NCI-H1105 treated with DMSO at 0.1 percent for 48 hours (cell line): ENCODE results near the gene GNAZ.

Experiments used
- DNase-seq: peaks from one replicate; lab custom pipeline; 2025; lab: John Stamatoyannopoulos, UW

Gene GNAZ

DNA sequence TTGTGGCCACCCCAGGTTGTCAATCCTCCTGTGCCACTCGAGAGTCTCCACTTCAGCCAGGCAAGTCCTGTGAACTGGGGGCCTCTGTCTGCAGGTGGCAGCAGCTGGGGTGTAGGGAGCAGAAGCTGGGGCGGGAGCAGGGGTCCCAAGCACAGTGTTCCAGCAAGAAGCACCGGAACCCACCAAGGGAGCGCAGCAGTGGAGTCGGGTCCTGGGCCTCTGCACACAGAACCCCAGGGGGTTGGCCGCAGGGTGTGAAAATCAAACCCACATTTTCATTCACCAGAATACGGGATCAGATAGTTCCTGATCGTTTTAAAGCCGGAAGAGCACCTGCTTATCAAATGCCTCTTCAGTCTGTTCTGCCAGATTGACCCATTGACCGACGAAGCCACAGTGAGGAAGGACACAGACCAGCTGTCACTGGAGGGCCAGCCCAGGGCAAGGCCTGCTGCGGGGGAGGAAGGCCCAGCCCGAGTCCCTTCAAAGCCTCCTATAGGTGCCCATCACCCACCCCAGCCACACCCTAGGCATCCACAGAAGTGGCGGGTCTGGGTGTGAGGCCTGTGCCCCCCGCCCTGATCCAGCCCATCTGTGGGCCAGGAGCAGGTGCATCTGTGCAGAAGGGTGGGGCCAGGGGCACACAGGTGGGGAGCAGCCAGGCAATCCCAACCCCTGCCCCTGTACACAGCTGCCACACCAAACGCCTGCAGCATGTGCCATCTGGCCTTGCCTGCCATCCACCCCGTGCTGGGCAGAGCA, 37.3 kb downstream of the GNAZ start:
- peak; percentile 8 for DNase-seq

DNA sequence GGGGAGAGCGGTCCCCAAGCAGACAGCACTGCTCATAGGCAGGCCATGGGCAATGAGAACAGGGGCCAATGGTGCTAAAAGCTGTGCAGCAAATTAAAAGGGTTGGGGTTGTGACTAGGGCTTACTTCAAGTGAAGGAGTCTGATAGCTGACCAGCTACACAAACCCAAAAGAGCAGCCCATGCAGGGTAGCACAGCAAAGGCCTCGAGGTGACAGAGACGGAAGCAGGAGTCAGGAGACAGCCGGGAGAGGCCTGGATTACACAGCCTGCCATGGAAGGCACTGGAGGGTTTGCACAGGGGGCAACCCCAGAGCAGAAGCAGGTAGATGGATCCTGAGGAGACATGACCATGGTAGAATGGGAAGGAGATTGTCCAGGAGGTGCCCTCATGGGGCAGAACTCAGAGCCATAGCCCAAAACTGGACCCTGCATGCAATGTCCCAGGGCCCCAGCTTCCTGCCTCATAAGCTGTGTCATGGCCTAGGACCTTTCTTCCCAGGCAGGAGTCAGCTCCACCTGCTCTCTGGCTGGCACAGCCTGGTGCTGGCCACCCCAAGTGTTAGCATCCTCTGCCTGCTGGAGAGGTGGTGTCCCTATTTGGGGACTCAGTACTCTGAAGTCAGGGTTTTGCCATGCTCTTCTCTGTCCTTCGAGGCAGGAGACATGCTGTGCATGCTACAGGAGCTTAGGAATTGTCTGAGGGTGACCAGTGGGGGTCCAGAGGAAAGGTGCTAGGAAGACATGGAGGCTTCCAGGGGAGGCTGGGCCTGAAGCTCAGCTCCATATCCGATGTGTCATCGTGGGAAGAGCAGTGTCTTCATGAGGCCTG, 38.1 kb downstream of the GNAZ start:
- no peak for DNase-seq

DNA sequence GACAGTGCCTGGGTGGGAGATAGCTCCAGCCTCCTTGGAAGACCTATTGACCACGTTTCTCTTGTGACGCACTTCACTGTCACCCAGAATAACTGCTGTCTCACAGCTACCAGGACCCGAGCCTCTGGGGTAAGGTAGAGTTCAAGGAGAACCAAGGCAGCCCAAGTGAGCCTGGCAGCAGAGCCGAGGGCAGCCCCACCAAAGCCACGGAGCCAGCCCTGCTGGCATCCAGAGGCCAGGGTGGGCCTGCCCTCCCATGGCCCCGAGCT, 38.7 kb downstream of the GNAZ start:
- DNase-seq, result no peak

DNA sequence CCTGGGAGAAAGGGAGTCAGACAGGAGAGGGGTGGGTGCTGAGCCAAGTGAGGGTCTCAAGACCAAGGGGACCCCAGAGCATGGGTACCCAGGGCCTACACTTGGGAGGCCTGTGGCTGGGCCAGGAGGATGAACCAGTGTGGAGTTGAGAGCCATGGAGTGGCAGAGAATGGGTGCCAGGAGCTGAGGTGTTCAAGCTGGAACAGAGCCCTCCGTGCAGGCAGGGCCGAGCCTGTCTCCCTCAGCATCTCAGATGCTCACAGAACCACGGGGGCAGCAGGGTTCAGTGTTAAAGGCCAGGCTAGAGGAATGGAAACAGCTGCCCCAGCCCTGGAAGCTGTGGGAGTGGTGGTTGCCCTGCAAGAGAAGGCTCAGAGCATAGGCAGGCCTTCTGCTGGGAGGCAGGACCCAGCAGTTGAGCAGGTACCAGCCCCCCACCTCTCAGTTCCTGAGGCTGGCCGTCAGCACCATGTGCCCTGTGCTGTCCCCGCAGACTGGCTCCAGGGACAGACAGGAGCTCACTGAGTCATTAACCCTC, 39.2 kb downstream of the GNAZ start:
- DNase-seq, result no peak

DNA sequence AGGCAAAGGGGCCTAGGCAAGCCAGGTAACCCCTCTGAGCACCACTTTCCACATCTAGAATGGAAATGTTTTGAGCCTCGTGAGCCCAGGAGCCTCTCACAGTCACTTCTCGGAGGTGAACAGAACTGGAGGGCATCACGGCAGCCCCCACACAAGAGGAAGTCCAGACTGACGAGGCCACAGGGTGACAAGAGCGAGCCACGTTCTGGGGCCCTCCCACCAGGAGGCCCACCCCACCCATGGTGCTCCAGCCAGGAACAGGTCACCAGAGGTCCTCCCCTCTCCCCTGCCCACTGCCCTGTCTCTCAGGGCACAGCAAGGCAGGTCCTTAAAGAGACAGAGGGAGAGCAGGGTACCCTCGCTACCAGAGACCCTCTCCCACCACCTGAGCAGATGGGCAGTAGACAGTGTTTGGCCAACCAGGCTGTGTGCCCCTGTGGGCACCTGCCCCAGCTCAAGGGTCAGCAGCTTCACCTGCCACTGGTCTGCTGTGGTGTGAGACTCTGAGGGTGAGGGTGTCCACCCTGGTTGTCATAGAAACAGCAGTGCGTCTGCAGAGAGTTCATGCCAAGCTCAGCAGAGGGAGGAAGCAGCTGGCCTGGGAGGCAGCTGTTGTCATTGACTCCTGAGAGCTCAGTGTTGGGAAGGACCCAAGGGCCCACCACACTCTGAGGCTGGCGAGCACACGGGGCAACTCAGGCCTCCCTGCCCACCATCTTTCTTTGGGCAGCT, 40.0 kb downstream of the GNAZ start:
- peak; percentile 47 for DNase-seq

DNA sequence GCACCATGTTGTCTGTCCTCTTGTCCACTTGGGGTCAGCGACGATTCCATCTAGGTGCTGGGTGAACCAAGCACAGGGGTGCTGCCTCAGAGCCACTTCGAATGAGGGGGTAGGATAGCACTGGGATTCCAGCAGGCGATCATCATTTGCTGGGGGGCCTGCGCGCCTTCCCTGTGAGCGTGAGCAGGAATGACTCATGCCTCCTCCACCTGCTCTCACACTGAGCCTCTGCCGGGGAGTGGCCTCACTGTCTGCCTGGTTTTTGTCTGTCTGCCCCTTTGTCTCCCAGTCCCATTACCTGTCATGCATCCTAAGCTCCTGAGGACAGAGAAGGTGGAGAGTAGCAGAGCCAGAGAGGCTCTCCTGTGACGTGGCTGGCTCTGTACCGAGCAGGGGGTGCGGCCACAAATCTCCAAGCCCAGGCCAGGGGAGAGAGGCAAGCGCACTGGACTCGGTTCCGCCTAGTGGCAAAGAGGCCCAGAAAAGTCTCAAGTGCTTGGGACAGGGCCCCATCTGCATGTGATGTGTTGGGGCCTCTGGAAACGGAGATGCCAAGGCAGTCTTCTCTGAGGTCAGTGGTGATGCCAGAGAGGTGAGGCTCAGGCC, 40.7 kb downstream of the GNAZ start:
- no peak for DNase-seq

DNA sequence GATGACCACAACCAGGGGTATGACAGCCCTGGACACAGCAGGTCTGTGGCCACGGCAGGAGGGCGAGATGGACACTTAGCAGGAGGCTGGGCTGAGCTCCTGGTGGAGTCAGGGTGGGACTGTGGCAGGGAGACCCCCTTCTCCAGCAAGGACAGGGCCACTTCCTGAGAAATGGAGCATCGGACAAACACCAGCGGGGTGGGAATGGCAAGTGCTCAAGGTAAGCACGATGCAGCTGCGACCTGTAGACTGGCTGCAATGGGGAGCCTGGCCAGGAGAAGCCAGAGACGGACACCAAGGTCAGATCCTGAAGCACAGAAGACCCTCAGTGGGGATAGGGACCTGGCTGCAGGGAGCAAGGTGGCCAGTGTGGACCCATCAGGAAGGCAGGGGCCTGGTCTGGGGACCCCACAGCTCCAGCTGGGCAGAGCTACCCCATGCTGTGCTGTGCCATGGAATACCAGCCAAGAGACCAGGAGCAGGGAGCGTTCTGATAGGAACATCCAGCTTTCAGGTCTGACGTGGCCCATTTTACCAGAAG, 42.2 kb downstream of the GNAZ start:
- DNase-seq, result no peak

DNA sequence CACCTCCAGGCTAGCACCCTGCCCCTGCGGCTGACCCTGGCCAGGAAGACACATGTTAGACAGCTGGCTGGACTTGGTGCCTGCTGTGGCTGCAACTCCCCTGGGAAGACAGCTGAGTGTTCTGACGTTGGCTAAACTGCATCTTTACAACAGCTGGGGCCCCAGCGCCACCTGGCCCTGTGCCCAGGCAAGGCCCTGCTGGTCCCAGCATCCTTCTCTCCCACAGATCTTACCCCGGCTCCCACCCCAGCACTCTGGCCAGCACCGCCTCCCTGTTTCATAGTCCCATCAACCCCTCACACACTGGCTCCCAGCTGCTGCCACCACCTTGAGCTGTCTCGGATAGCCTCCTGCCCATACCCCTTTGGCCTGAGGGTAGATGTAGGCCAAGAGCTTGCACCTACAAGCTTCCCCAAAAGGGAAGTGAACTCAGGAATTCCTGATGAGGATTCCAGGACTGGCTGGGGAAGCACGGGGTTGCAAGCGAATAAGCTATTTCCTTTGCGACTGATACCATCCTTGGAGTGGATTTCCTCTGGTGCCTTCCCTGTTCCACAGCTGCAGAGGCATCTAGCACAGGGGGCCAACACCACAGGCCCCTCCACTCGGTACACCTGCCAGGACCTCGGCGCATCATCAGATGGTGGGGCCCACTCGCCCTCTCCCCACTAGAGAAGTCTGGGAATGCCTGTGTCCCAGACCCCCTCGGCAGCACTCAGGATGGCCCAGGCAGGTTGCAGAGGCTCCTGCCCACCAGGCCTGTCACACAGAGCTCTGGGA, 42.9 kb downstream of the GNAZ start:
- DNase-seq, result peak; percentile 65

DNA sequence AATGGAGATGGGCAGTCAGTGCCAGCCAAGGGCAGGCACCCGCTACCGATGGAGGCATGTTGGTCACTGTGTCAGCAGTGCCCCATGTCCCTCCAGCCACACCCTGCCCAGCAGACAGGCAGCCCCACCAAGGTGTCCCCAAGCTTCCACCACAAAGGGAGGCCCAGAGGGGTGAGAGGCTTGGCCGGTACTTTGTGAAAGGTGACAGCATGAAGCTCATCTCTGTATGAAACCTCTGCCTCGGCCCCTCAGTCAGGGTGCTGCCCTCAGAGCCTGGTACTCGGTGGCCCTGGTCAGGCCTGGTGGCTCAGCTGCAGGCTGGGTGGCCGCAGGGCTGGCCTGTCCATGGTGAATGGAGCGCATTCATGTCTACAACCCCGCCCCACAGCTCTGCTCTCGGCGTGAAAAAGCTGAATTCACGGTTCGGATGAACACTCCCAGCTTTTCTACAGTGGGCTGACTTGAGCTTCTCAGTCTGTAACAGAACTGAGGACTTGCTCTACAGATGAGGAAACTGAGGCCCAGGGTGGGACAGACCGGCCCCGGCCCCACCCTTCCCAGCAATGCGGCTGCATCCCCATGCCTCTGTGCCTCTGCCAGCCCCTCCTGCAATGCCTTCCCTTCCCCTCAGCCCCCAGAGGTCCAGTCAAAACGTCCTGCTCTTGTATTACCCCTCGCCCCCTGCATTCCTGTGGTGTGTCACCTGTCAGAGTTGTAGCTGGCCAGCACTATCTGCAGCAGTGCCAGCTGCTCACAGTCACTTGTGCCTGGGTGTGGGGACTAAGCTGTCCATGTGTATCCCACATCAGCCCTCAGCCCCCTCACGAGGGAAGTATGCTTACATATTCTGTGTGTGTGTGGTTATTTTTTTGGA, 43.8 kb downstream of the GNAZ start:
- DNase-seq, result no peak

DNA sequence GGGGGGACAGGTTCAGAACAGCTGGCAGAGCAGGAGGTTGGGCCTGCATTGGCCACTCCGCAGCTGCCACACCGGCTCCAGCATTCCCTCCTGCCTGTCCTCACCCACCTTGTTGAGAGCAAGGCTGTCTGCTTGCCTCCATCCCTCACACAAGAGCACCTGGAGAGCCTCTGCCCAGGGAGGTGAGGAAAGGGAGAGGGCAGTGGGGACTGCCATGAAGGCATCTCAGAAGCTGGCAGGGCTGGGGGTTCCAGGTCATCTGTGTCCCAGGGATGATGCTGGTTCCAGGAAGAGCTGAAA, 44.4 kb downstream of the GNAZ start:
- DNase-seq, result no peak

DNA sequence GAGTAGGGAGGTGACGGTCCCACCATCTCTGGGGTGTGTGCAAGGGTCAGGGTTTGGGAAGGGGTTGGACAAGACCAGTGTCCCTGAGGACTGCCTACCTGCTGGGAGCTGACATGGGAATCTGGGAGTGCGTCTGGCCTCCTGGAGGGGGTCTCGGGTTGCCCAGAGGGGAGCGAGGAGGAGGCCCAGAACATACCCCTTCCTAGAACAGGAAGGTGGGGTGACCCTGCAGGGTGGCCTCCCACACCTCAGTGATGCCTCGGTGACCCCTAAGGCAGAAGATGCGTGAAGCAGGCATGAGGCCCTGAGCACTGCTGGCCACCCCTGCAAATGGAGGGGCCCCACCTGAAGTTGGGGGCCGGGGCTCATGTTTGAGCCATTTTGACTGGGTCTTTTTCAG, 45.0 kb downstream of the GNAZ start:
- DNase-seq, result no peak

DNA sequence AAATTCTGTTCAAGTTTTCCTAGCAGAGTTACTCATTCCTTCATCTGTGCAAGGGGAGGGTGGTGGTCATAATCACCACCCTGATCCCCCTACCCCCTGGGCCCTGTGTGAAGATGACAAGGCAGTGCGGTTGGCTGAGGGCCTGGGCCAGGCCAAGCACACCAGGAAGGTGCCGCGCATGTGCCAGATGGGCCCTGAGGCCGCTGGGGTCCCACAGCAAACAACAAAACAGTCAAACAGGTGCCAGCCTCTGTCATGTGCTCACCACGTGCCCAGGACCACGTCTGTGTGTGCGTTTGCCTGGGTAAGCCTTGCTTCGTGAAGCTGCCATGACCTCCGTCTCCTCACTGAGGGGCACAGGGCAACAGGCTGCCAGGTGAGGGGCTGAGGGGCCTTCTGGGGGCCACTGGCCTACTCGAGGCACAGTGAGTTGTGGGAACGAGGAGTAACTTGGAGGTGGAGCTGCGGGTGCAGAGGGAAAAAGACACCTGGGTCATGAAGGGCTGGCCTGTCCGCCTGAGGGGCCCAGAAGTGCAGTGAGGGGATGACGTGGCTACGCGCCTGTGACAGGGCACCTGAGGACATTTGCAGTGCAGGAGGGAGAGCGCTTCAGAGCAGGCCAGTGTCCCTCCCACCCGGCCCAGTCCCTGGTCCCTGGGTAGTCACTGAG, 45.6 kb downstream of the GNAZ start:
- no peak for DNase-seq

DNA sequence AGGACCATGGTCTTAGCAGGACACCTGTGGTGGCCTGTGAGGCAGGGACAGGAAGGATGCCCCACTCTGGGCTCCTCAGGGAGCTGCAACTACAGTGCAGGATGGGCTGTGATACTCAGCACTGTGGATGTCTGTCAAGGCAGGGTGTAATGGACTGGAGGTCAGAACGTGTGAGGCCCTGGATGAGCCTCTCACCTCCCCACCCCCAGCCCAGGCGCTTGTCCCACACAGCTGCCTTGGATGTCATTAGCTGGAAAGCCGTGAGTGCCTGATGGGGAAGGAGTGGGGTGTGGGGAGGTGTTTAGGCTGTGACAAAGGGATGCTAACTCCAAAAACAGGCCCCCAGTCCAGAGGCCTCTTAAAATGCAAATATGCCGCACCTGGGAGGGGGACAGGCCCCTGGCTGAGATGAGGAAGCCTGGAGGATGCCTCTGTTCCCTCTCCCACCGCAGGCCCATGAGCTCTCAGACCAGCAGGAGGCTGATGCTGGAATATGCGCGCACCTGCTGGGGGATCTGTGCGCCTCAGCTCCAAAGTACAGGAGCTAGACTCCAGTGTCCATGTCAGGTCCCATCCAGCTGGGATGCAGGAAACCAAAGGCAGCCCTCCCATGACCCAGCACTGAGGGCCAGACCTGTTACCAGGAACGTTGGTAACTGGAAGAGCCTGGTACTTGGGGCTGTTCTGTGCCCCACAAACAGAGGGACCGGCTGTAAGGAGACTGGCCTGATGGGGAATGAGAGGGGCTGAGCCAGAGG, 46.4 kb downstream of the GNAZ start:
- no peak for DNase-seq

DNA sequence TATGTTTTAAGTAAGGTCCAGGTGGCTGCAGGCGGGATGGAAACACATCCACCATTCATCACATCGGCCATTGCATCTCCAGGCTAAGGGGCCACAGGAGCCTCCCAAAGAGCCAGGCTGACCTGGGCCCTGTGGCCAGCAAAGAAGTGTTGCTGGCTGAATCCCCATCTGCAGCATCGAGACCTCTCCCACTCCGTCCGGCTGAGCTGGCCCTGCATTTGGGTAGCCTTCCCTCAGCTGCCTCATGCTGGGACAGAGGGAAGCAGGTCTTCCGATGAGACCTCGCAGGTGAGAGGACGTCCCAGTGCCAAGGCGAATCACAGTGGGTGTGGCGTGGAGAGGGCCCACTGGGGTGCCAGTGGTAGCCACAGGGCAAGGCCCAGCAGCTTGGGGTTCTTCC, 47.0 kb downstream of the GNAZ start:
- no peak for DNase-seq

DNA sequence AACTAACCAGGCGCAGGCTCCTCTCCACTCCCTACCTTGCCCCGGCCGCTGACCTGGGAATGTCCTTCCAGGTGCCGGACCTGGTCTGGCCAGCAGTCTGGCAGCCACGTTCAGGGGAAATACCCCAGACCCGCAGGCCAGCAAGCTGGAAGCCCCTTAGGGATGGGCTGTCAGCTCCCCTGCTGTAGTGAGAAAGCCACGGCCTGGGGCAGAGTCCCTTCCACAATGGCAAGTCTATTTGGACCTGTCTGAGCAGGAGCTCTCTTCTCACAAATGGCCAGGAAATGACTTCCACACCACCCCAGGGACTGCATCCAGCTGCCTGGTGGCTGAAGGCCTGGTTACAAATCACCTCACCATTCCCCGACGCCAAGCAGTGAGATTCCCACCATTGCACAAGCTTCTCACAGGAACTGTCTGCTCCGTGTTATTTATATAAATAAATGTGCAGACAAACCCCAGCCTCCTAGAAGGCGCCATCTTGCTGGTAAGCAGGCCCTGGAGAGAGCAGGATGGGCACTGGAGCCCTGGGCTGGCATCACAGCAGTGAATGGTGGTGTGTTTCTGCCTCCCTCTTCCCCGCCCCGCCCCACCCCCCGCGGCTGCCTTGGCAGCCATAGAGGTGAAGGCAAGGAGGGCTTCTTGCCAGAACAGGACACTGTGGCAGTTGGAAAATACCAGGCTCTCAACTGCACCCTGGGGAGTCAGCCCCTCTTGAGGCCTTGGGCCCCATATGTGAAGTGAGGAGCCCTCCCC, 47.8 kb downstream of the GNAZ start:
- DNase-seq, result no peak

DNA sequence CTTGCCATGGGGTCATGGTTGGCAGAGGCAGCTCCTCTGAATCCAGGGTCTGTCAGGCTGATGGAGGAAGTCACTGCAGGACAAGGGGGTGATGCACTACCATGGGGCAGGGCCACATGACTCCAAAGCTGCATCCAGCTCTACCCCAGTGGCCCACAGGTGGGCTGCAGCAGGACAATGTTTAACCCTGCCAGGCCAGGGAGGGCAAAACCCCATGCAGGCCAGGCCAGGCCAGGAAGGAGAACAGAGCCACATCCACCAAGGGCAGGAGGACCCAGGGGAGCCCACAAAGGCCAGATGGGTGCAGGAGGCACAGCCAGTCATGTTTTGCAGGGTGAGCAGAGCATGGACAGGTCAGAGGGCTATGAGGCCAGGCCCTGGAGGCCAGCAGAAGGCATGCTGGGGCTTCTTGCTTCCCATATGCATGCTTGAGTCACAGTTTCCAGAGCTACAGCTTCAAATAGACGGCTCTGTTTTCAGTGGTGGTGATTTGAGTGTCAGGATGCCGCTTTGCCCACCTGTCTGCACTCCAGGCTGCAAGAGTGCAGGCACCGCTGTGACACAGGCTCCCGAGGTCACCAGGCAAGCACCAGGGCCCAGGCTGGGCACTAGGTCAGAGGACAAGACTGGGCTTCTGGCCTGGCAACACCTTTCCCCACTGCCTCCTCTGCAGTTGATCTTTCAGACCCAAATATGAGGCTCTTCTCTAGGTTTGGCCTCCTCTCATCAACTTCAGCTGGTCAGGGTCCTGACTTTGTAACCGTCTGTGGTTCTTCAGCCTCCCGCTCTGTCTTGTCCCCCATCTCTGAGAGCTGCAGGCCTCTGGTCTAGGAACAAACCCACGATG, 48.6 kb downstream of the GNAZ start:
- DNase-seq, result no peak
